B cell (primary cell): ENCODE results near the gene UBE2G2. TPM values are rescaled to one million over a fixed set of nuclear protein-coding genes. Genes with fewer than 3 reads are reported as not detected.

ENCODE experiments used
- ATAC-seq: fragments of 200-7000 bp; cut with Tn5 transposase; one replicate; pipeline ENCODE4 v1.10.0; 2021; ENCODE audit warnings: low read depth, mild to moderate bottlenecking, moderate number of reproducible peaks, moderate library complexity
- CTCF ChIA-PET: fragments of 350-600 bp; sonication (Branson Sonifier 250); formaldehyde crosslinking; loops from one replicate; lab custom pipeline; 2021; ENCODE audit warnings: antibody characterized with exemption, inconsistent platforms; lab: Charles Lee
- POLR2A ChIA-PET: fragments of 350-600 bp; sonication (Branson Sonifier 250); formaldehyde crosslinking; loops from one replicate; lab custom pipeline; 2021; ENCODE audit warnings: antibody characterized with exemption; lab: Charles Lee
- DNase-seq: peaks from one replicate; pipeline ENCODE4 v3.0.0; 2013
- H2AFZ ChIP-seq: 2 replicates; pipeline ENCODE4 v1.6.1; 2012; ENCODE audit warnings: mild to moderate bottlenecking, low read depth, low read length; ENCODE audit not compliant: insufficient read depth, poor library complexity, severe bottlenecking
- H3K27ac ChIP-seq, 2 donors: 1 replicate in 1 of 2; 2 replicates in 1 of 2; pipeline ENCODE4 v1.5.1; 2012 to 2013; ENCODE audit warnings: low read length in 2 of 2, mild to moderate bottlenecking in 2 of 2, moderate library complexity in 1 of 2
- H3K27me3 ChIP-seq, 4 experiments: fragments of 200-600 bp in 1 of 4; sonication (generic) in 1 of 4; replicated peaks in 1 of 4; 1 replicate in 2 of 4; 2 replicates in 2 of 4; pipeline versions ENCODE4 v1.6.1 to v1.7.0; 2013 to 2016; ENCODE audit warnings: low read length in 3 of 4, mild to moderate bottlenecking in 2 of 4, mixed read lengths in 1 of 4, moderate library complexity in 1 of 4; ENCODE audit not compliant: insufficient read depth in 4 of 4, control insufficient read depth in 3 of 4; ENCODE audit errors: control extremely low read depth in 1 of 4
- H3K36me3 ChIP-seq, 2 experiments: replicated peaks in 1 of 2; 1 replicate in 1 of 2; 2 replicates in 1 of 2; pipeline versions ENCODE4 v1.6.1 to v1.7.1; 2013; ENCODE audit warnings: low read length in 1 of 2; ENCODE audit not compliant: insufficient read depth in 2 of 2, control insufficient read depth in 1 of 2; ENCODE audit errors: control extremely low read depth in 1 of 2, extremely low read depth in 1 of 2
- H3K4me1 ChIP-seq, 2 donors: fragments of 200-600 bp in 1 of 2; sonication (generic) in 1 of 2; 1 replicate in 1 of 2; 2 replicates in 1 of 2; pipeline versions ENCODE4 v1.5.1 to v1.6.1; 2013 to 2017; ENCODE audit warnings: low read length in 2 of 2; ENCODE audit not compliant: control insufficient read depth in 2 of 2, insufficient read depth in 2 of 2
- H3K4me2 ChIP-seq: replicated peaks from 2 replicates; pipeline ENCODE3; 2012; ENCODE audit warnings: mild to moderate bottlenecking, low read depth, low read length; ENCODE audit not compliant: poor library complexity, severe bottlenecking
- H3K4me3 ChIP-seq, 5 experiments: fragments of 200-600 bp in 1 of 5; sonication (generic) in 1 of 5; 1 replicate in 3 of 5; 2 replicates in 2 of 5; pipeline versions ENCODE4 v1.5.1 to v1.7.0; 2011 to 2016; ENCODE audit warnings: low read length in 4 of 5, mild to moderate bottlenecking in 4 of 5, low read depth in 2 of 5, control low read depth in 1 of 5, moderate library complexity in 1 of 5; ENCODE audit not compliant: insufficient read depth in 1 of 5; ENCODE audit errors: control extremely low read depth in 1 of 5, extremely low read depth in 1 of 5
- H3K79me2 ChIP-seq: fragments of 200-600 bp; sonication (generic); one replicate; pipeline ENCODE4 v1.6.0; 2016; ENCODE audit warnings: low read length; ENCODE audit not compliant: control insufficient read depth, insufficient read depth
- H3K9ac ChIP-seq: fragments of 200-600 bp; sonication (generic); 2 replicates; pipeline ENCODE4 v1.6.1; 2017; ENCODE audit warnings: mild to moderate bottlenecking, low read length, moderate library complexity
- H3K9me3 ChIP-seq, 3 donors: one replicate each; pipeline versions ENCODE4 v1.6.1 to v1.7.1; 2013; ENCODE audit warnings: low read length in 2 of 3; ENCODE audit not compliant: control insufficient read depth in 2 of 3, insufficient read depth in 1 of 3; ENCODE audit errors: control extremely low read depth in 1 of 3
- H4K20me1 ChIP-seq: 2 replicates; pipeline ENCODE4 v1.6.0; 2012; ENCODE audit warnings: mild to moderate bottlenecking, low read length; ENCODE audit not compliant: insufficient read depth, control insufficient read depth, poor library complexity, severe bottlenecking
- H3K27ac Mint-ChIP-seq: one replicate; pipeline ENCODE4 v1.8.0; 2021; ENCODE audit warnings: mixed read lengths
- H3K27me3 Mint-ChIP-seq: one replicate; pipeline ENCODE4 v1.8.0; 2021; ENCODE audit warnings: mixed read lengths
- H3K4me1 Mint-ChIP-seq: one replicate; pipeline ENCODE4 v1.8.0; 2021; ENCODE audit warnings: mixed read lengths
- H3K4me3 Mint-ChIP-seq: one replicate; pipeline ENCODE4 v1.8.0; 2021; ENCODE audit warnings: mixed read lengths
- H3K9me3 Mint-ChIP-seq: one replicate; pipeline ENCODE4 v1.8.0; 2022; ENCODE audit warnings: mixed read lengths; ENCODE audit not compliant: insufficient read depth
- EZH2 ChIP-seq: IDR thresholded peaks from 2 replicates; pipeline ENCODE4 v1.6.1; 2012; ENCODE audit warnings: borderline replicate concordance, low read depth, mild to moderate bottlenecking, moderate library complexity, low read length; ENCODE audit not compliant: insufficient read depth, poor library complexity, severe bottlenecking
- WGBS: methylation state at CpG from one replicate; pipeline ENCODE4 v1.1.5; 2013; ENCODE audit warnings: missing lambda C conversion rate; ENCODE audit not compliant: insufficient coverage; 5-methylcytosine and 5-hydroxymethylcytosine counted together
- intact Hi-C: fragments of 100-400 bp; cut with micrococcal nuclease; formaldehyde crosslinking; loops from one replicate; pipeline ENCODE4 v1.10.0; 2022
- polyA plus RNA-seq: library from polyadenylated mRNA; depleted of rRNA; stranded (reverse); fragments of >200 nt; gene quantifications from 2 replicates; pipeline ENCODE4 v1.2.3, GENCODE V29; 2012
- total RNA-seq, 2 donors: library from RNA; stranded (reverse); fragments of 120-200 nt in 1 of 2; gene quantifications; 1 replicate in 1 of 2; 2 replicates in 1 of 2; pipeline versions ENCODE4 v1.2.3 to v1.2.4, GENCODE V29; 2013 to 2022
- TF ChIP-seq, protein P1 (sequence below): fragments of 200-600 bp; IDR thresholded peaks from one replicate; pipeline ENCODE4 v1.8.0; 2022; ENCODE audit warnings: antibody characterized with exemption, mild to moderate bottlenecking

Gene UBE2G2
- total and polyA plus RNA-seq, 2 donors (not counting 1 experiment from before 2014, with no cell fraction given): 96.4 to 109 TPM

DNA sequence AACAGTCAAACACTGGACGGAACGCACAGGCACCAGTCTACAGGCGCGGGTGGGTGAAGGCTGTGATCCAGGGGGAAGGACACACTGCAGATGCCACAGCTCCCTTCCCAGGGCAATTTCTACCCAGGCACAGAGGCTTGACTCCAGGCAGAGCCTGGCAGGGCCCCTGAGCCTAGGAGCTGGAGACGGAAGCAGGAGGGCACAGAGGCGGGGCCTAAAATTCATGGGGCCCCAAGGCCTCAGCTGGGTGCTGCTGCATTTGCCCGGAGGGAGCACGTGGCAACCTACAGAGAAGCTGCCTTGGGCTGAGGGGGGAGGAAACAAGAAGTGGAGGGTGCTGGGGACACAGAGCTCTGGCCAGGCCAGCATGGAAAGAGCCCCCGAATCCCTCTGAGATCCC is 41.2 kb downstream of the UBE2G2 start:
- no peak for TF ChIP-seq EZH2
- TF ChIP-seq, protein P1, sequence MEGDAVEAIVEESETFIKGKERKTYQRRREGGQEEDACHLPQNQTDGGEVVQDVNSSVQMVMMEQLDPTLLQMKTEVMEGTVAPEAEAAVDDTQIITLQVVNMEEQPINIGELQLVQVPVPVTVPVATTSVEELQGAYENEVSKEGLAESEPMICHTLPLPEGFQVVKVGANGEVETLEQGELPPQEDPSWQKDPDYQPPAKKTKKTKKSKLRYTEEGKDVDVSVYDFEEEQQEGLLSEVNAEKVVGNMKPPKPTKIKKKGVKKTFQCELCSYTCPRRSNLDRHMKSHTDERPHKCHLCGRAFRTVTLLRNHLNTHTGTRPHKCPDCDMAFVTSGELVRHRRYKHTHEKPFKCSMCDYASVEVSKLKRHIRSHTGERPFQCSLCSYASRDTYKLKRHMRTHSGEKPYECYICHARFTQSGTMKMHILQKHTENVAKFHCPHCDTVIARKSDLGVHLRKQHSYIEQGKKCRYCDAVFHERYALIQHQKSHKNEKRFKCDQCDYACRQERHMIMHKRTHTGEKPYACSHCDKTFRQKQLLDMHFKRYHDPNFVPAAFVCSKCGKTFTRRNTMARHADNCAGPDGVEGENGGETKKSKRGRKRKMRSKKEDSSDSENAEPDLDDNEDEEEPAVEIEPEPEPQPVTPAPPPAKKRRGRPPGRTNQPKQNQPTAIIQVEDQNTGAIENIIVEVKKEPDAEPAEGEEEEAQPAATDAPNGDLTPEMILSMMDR: no peak

DNA sequence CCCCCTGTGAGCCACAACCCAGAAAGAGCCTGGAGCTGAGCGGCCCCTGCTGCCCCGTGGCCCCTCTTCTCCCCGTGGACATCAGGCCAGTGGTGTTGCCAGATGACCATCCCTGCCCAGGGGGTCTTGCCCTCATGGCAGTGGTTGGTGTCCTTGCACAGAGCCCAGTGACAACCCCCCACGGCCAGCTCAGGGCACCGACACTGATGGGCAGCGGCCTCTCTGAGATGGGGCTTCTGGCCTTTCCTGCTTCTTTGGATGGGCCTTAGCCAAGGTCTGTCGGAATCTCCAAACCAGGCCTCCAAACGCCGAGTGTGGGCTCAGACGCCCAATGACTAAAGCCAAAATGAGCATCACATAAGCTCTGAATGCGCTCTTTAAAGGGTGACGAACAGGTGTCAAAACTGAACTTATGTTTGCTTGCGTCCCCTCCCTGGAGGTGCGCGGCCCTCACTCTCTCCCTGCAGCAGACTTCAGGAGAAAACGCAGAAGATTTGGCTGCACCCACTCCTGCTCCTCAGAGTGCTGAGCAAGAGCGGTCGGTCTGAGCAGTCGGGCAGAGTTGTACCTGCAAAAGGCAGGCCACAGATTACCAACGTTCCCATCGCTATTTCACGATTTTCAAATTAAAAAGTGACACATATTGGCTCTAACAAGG is 41.9 kb downstream of the UBE2G2 start:
- H3K9ac ChIP-seq: no peak overlapping the region
- no peak overlapping the region for H3K4me3 ChIP-seq
- no peak overlapping the region for H2AFZ ChIP-seq
- WGBS: 85% methylated on average over 22 of the region's 22 CpGs
- no peak overlapping the region for H3K27ac Mint-ChIP-seq
- H3K27me3 Mint-ChIP-seq: peaks cover 3% of the 10 kb centered on the region
- no peaks in the 10 kb centered on the region for H3K27me3 ChIP-seq
- H3K4me2 ChIP-seq: no peak overlapping the region
- H3K27ac ChIP-seq: no peak overlapping the region
- CTCF ChIA-PET: no interaction called here
- H3K4me1 Mint-ChIP-seq: no peaks in the 10 kb centered on the region
- TF ChIP-seq, protein P1: no peak
- TF ChIP-seq EZH2: no peak
- ATAC-seq (no peak), DNase-seq (no peak)
- H3K4me3 Mint-ChIP-seq: no peak overlapping the region
- H3K4me1 ChIP-seq: no peaks in the 10 kb centered on the region
- H3K36me3 ChIP-seq: no peaks in the 10 kb centered on the region
- H4K20me1 ChIP-seq: no peaks in the 10 kb centered on the region
- POLR2A ChIA-PET: no interaction called here
- no peaks in the 10 kb centered on the region for H3K79me2 ChIP-seq
- H3K9me3 ChIP-seq: peaks cover 0 to 9% (median 0%) of the 10 kb centered on the region in 3 donors
- no peaks in the 10 kb centered on the region for H3K9me3 Mint-ChIP-seq
- intact Hi-C loops: no loop called here

More for the DNA sequence above, 41.2 kb downstream of the UBE2G2 start:
- WGBS: 93% methylated on average over 9 of the region's 9 CpGs
- Histone ChIP-seq H4K20me1 (no peaks in the 10 kb centered on the region), H2AFZ (no peak overlapping the region), H3K27ac (no peak overlapping the region), H3K27me3 (no peaks in the 10 kb centered on the region), H3K79me2 (no peaks in the 10 kb centered on the region), H3K36me3 (no peaks in the 10 kb centered on the region), H3K4me3 (no peak overlapping the region), H3K4me1 (no peaks in the 10 kb centered on the region), H3K9ac (no peak overlapping the region), H3K4me2 (no peak overlapping the region), H3K9me3 (peaks cover 0 to 9% (median 0%) of the 10 kb centered on the region in 3 donors)
- Mint-ChIP-seq H3K27me3 (no peaks in the 10 kb centered on the region), H3K4me1 (peaks cover 2% of the 10 kb centered on the region), H3K9me3 (no peaks in the 10 kb centered on the region), H3K27ac (no peak overlapping the region), H3K4me3 (no peak overlapping the region)
- DNase-seq (no peak), ATAC-seq (no peak)
- intact Hi-C loops: no loop called here
- CTCF ChIA-PET: no interaction called here
- POLR2A ChIA-PET: no interaction called here
